ENCODE data around the gene TCF7.

- TF ChIP-seq CTCF (IDR thresholded peaks at IDR 0.05; ENCODE audit: insufficient read depth, low read length, poor library complexity, severe bottlenecking) (no peak), EZH2phosphoT487 (conservative IDR thresholded peaks at IDR 0.05; ENCODE audit: low read length) (no peak)
These were observed 8.0 kb downstream of the TCF7 start for GRCh38 chr5:134122530-134122929.

All from SU-DHL-6 (cell line).